HUES64 (cell line): Measurements from ENCODE around the gene C12orf43.
"Not testable (repeated sequence)": the region's sequence is repeated elsewhere in the genome, so short reads cannot be mapped to it uniquely, and the experiment has no call there.

Experiments used
- H3K27ac ChIP-seq: 2 replicates; pipeline ENCODE4 v1.7.0; 2013; ENCODE audit warnings: low read depth, low read length, inconsistent platforms
- H3K27me3 ChIP-seq: 2 replicates; pipeline ENCODE4 v1.6.1; 2013; ENCODE audit warnings: mild to moderate bottlenecking, low read length; ENCODE audit not compliant: insufficient read depth
- H3K36me3 ChIP-seq: 2 replicates; pipeline ENCODE4 v1.6.1; 2013; ENCODE audit warnings: mild to moderate bottlenecking, low read length; ENCODE audit not compliant: insufficient read depth
- H3K4me1 ChIP-seq: 2 replicates; pipeline ENCODE4 v1.6.1; 2013; ENCODE audit warnings: mild to moderate bottlenecking, low read length, moderate library complexity; ENCODE audit not compliant: insufficient read depth
- H3K4me3 ChIP-seq: 2 replicates; pipeline ENCODE4 v1.5.1; 2013; ENCODE audit warnings: mild to moderate bottlenecking, low read length, moderate library complexity
- H3K9ac ChIP-seq: 2 replicates; pipeline ENCODE4 v1.6.1; 2013; ENCODE audit warnings: mild to moderate bottlenecking, low read depth, low read length
- H3K9me3 ChIP-seq: 2 replicates; pipeline ENCODE4 v1.6.1; 2013; ENCODE audit warnings: low read depth, low read length; ENCODE audit not compliant: insufficient read depth
- WGBS: fragments of 150-250, 120-280 bp; methylation state at CpG from one replicate; pipeline ENCODE4 v1.1.7; 2013; ENCODE audit warnings: missing lambda C conversion rate; 5-methylcytosine and 5-hydroxymethylcytosine counted together

C12orf43 gene

GRCh38 chr12:121050725-121051124 lies 34.4 kb upstream of the C12orf43 start:
- Histone ChIP-seq H3K4me3 (no peak overlapping the region), H3K27ac (no peak overlapping the region), H3K36me3 (no peaks in the 10 kb centered on the region), H3K4me1 (no peaks in the 10 kb centered on the region), H3K27me3 (no peaks in the 10 kb centered on the region), H3K9ac (no peak overlapping the region), H3K9me3 (no peaks in the 10 kb centered on the region)
- 97% methylated on average over 2 of the region's 2 CpGs for WGBS

GRCh38 chr12:121048442-121048841 lies 32.2 kb upstream of the C12orf43 start:
- Histone ChIP-seq H3K4me1 (no peaks in the 10 kb centered on the region), H3K36me3 (no peaks in the 10 kb centered on the region), H3K4me3 (no peak overlapping the region), H3K9ac (no peak overlapping the region), H3K27me3 (no peaks in the 10 kb centered on the region), H3K27ac (no peak overlapping the region), H3K9me3 (no peaks in the 10 kb centered on the region)
- 81% methylated on average over 7 of the region's 7 CpGs for WGBS

- not testable (repeated sequence) for H3K4me1 ChIP-seq, H3K4me3 ChIP-seq, H3K36me3 ChIP-seq, H3K9me3 ChIP-seq, H3K27ac ChIP-seq, H3K27me3 ChIP-seq, H3K9ac ChIP-seq
- WGBS, result 94% methylated on average over 12 of the region's 12 CpGs
Observed at GRCh38 chr12:121047400-121047799, 31.1 kb upstream of the C12orf43 start.

GRCh38 chr12:121043067-121043466 lies 26.8 kb upstream of the C12orf43 start:
- Histone ChIP-seq H3K4me3 (no peak overlapping the region), H3K9ac (no peak overlapping the region), H3K9me3 (no peaks in the 10 kb centered on the region), H3K27ac (no peak overlapping the region), H3K36me3 (no peaks in the 10 kb centered on the region), H3K4me1 (no peaks in the 10 kb centered on the region), H3K27me3 (0 out of 2 replicates have a peak, but pooled peaks cover 3% of the 10 kb centered on the region)
- WGBS, result 87% methylated on average over 4 of the region's 4 CpGs

GRCh38 chr12:121038861-121039668 lies 22.8 kb upstream of the C12orf43 start, which contains the start of gene OASL:
TSS of gene OASL (minus strand) at chr12:121039246. CDS start at chr12:121038971, 275 bp downstream.
- no peak within 1 kb of the TSS for H3K4me3 ChIP-seq
- H3K9ac ChIP-seq, result no peak within 1 kb of the TSS

GRCh38 chr12:121036810-121037326 lies 20.6 kb upstream of the C12orf43 start:
- Histone ChIP-seq H3K36me3 (no peaks in the 10 kb centered on the region), H3K4me1 (no peaks in the 10 kb centered on the region), H3K27ac (no peak overlapping the region), H3K9me3 (no peaks in the 10 kb centered on the region), H3K4me3 (no peak overlapping the region), H3K27me3 (0 out of 2 replicates have a peak, but pooled peaks cover 3% of the 10 kb centered on the region), H3K9ac (no peak overlapping the region)
- WGBS, result 97% methylated on average over 6 of the region's 6 CpGs

More at GRCh38 chr12:121038861-121039668, 22.8 kb upstream of the C12orf43 start, which contains the start of gene OASL:
- no peaks in the 10 kb centered on the region for H3K36me3 ChIP-seq
- 0 out of 2 replicates have a peak, but pooled peaks cover 3% of the 10 kb centered on the region for H3K27me3 ChIP-seq
- WGBS, result 78% methylated on average over 13 of the region's 13 CpGs
- H3K27ac ChIP-seq, result no peak within 1 kb of the TSS
- no peaks in the 10 kb centered on the region for H3K4me1 ChIP-seq
- H3K9me3 ChIP-seq, result no peaks in the 10 kb centered on the region

GRCh38 chr12:121034616-121035305 lies 18.5 kb upstream of the C12orf43 start:
- 92% methylated on average over 8 of the region's 9 CpGs for WGBS
- Histone ChIP-seq H3K9me3 (no peaks in the 10 kb centered on the region), H3K9ac (no peak overlapping the region), H3K27ac (no peak overlapping the region), H3K27me3 (0 out of 2 replicates have a peak, but pooled peaks cover 3% of the 10 kb centered on the region), H3K4me3 (no peak overlapping the region), H3K4me1 (peaks cover 5% of the 10 kb centered on the region; the same call in 1 of the 2 replicates), H3K36me3 (no peaks in the 10 kb centered on the region)

- Histone ChIP-seq H3K4me1 (peaks cover 5% of the 10 kb centered on the region; the same call in 1 of the 2 replicates), H3K9me3 (no peaks in the 10 kb centered on the region), H3K27ac (no peak overlapping the region), H3K9ac (no peak overlapping the region), H3K27me3 (0 out of 2 replicates have a peak, but pooled peaks cover 3% of the 10 kb centered on the region), H3K36me3 (no peaks in the 10 kb centered on the region), H3K4me3 (no peak overlapping the region)
- WGBS, result 88% methylated on average over 9 of the region's 10 CpGs
Observed at GRCh38 chr12:121033625-121034349, 17.5 kb upstream of the C12orf43 start.

- H3K27me3 ChIP-seq, result no peaks in the 10 kb centered on the region
- 80% methylated on average over 9 of the region's 10 CpGs for WGBS
Observed at GRCh38 chr12:121030576-121031212, 14.4 kb upstream of the C12orf43 start.

GRCh38 chr12:121026274-121027045 lies 10.2 kb upstream of the C12orf43 start:
- 95% methylated on average over 9 of the region's 10 CpGs for WGBS
- Histone ChIP-seq H3K27me3 (no peaks in the 10 kb centered on the region), H3K4me1 (peaks cover 4% of the 10 kb centered on the region; the same call in 1 of the 2 replicates), H3K36me3 (no peaks in the 10 kb centered on the region), H3K9ac (no peak overlapping the region), H3K27ac (no peak overlapping the region), H3K4me3 (no peak overlapping the region), H3K9me3 (no peaks in the 10 kb centered on the region)

More at GRCh38 chr12:121030576-121031212, 14.4 kb upstream of the C12orf43 start:
- H3K9me3 ChIP-seq, result no peaks in the 10 kb centered on the region
- H3K4me3 ChIP-seq, result no peak overlapping the region
- peaks cover 5% of the 10 kb centered on the region; the same call in 1 of the 2 replicates for H3K4me1 ChIP-seq
- no peak overlapping the region for H3K27ac ChIP-seq
- H3K9ac ChIP-seq, result no peak overlapping the region
- H3K36me3 ChIP-seq, result no peaks in the 10 kb centered on the region
